Cardiac muscle cell (in vitro differentiated cells and primary cell): ENCODE results near the gene EGFL8. TPM values are rescaled to one million over a fixed set of nuclear protein-coding genes. Genes with fewer than 3 reads are reported as not detected.
"Not testable (repeated sequence)": the region's sequence is repeated elsewhere in the genome, so short reads cannot be mapped to it uniquely, and the experiment has no call there.

Experiments used
- DNase-seq, 2 donors: peaks; one replicate each; pipeline versions ENCODE4 v3.0.0 to v3.0.0-alpha.2; 2010 to 2017; ENCODE audit warnings: low read depth in 1 of 2, low spot score in 1 of 2
- H3K27ac ChIP-seq: fragments of 200-600 bp; sonication (generic); 2 replicates; pipeline ENCODE4 v1.5.1; 2016
- H3K27me3 ChIP-seq: fragments of 200-600 bp; sonication (generic); 2 replicates; pipeline ENCODE4 v1.6.0; 2016; ENCODE audit warnings: control low read depth
- H3K36me3 ChIP-seq: fragments of 200-600 bp; sonication (generic); 2 replicates; pipeline ENCODE4 v1.5.1; 2016; ENCODE audit warnings: control low read depth
- H3K4me1 ChIP-seq: fragments of 200-600 bp; sonication (generic); 2 replicates; pipeline ENCODE4 v1.8.1; 2017; ENCODE audit warnings: low read depth, mild to moderate bottlenecking, mixed run types
- H3K4me3 ChIP-seq: fragments of 200-600 bp; sonication (generic); 2 replicates; pipeline ENCODE4 v1.5.1; 2016; ENCODE audit warnings: mild to moderate bottlenecking
- H3K9me3 ChIP-seq: fragments of 200-600 bp; sonication (generic); 2 replicates; pipeline ENCODE4 v1.5.1; 2017; ENCODE audit warnings: low read depth, mild to moderate bottlenecking, control low read depth
- CTCF ChIP-seq: IDR thresholded peaks from 2 replicates; pipeline ENCODE4 v1.5.1; 2012; ENCODE audit warnings: low read depth, mild to moderate bottlenecking, low read length
- polyA plus RNA-seq: library from polyadenylated mRNA; unstranded; fragments of >200 nt; fragmentation: Nextera tagmentation; extraction: Ambion mirVana; gene quantifications from 2 replicates; pipeline ENCODE4 v1.2.1, GENCODE V29; 2016
- total RNA-seq: library from RNA; depleted of rRNA; stranded (reverse); fragments of >200 nt; gene quantifications from 2 replicates; pipeline ENCODE4 v1.2.3, GENCODE V29; 2016

Gene EGFL8
- total and polyA plus RNA-seq, 2 experiments from 2014 or later: 15.2 to 18.7 TPM

GRCh38 chr6:32210191-32210601 lies 45.8 kb downstream of the EGFL8 start:
- Histone ChIP-seq H3K9me3 (no peaks in the 10 kb centered on the region), H3K27ac (no peak overlapping the region), H3K27me3 (no peaks in the 10 kb centered on the region), H3K36me3 (no peaks in the 10 kb centered on the region), H3K4me1 (no peaks in the 10 kb centered on the region), H3K4me3 (no peak overlapping the region)
- no peak for TF ChIP-seq CTCF
- no peak for DNase-seq

GRCh38 chr6:32211432-32211831 lies 47.0 kb downstream of the EGFL8 start:
- not testable (repeated sequence) for H3K4me3 ChIP-seq, H3K4me1 ChIP-seq, H3K27me3 ChIP-seq, H3K9me3 ChIP-seq, DNase-seq, H3K27ac ChIP-seq, H3K36me3 ChIP-seq

- TF ChIP-seq CTCF: no peak
- H3K27ac ChIP-seq: no peak overlapping the region
- H3K27me3 ChIP-seq: no peaks in the 10 kb centered on the region
- H3K4me3 ChIP-seq: no peak overlapping the region
- no peaks in the 10 kb centered on the region for H3K4me1 ChIP-seq
- H3K36me3 ChIP-seq: no peaks in the 10 kb centered on the region
- no peak for DNase-seq
- no peaks in the 10 kb centered on the region for H3K9me3 ChIP-seq
Measured at GRCh38 chr6:32212076-32212760, 47.8 kb downstream of the EGFL8 start.

- Histone ChIP-seq H3K9me3 (no peaks in the 10 kb centered on the region), H3K36me3 (no peaks in the 10 kb centered on the region), H3K4me1 (no peaks in the 10 kb centered on the region), H3K4me3 (no peak overlapping the region), H3K27ac (no peak overlapping the region), H3K27me3 (no peaks in the 10 kb centered on the region)
- no peak for DNase-seq
- TF ChIP-seq CTCF: no peak
Measured at GRCh38 chr6:32213649-32214048, 49.3 kb downstream of the EGFL8 start.

- H3K27ac ChIP-seq: no peak overlapping the region
- no peak for DNase-seq
- H3K4me1 ChIP-seq: no peaks in the 10 kb centered on the region
- H3K27me3 ChIP-seq: no peaks in the 10 kb centered on the region
- H3K4me3 ChIP-seq: no peak overlapping the region
- no peaks in the 10 kb centered on the region for H3K36me3 ChIP-seq
- H3K9me3 ChIP-seq: no peaks in the 10 kb centered on the region
- no peak for TF ChIP-seq CTCF
Measured at GRCh38 chr6:32214126-32214525, 49.7 kb downstream of the EGFL8 start.

GRCh38 chr6:32215617-32216016 lies 51.2 kb downstream of the EGFL8 start:
- Histone ChIP-seq H3K27ac (no peak overlapping the region), H3K36me3 (no peaks in the 10 kb centered on the region), H3K27me3 (no peaks in the 10 kb centered on the region), H3K4me3 (no peak overlapping the region), H3K4me1 (no peaks in the 10 kb centered on the region), H3K9me3 (no peaks in the 10 kb centered on the region)
- no peak for TF ChIP-seq CTCF
- DNase-seq: no peak
